NCI-H128 (cell line): ENCODE results near the gene KLRK1.
A peak's percentile ranks its signal among the peaks of the same experiment; 100 is the strongest.
"Not testable (repeated sequence)": the region's sequence is repeated elsewhere in the genome, so short reads cannot be mapped to it uniquely, and the experiment has no call there.

Experiments
- DNase-seq: peaks from one replicate; lab custom pipeline; 2025; ENCODE audit not compliant: unreplicated experiment; lab: John Stamatoyannopoulos, UW

The KLRK1 gene

GRCh38 chr12:10388624-10389413 is 1.0 kb downstream of the KLRK1 start:
- DNase-seq: no peak

GRCh38 chr12:10387498-10387897 is 2.3 kb downstream of the KLRK1 start:
- DNase-seq: not testable (repeated sequence)

- no peak for DNase-seq
Measured at GRCh38 chr12:10386857-10387256, 3.0 kb downstream of the KLRK1 start.

- no peak for DNase-seq
Measured at GRCh38 chr12:10385166-10385613, 4.7 kb downstream of the KLRK1 start.

GRCh38 chr12:10384191-10384590 is 5.7 kb downstream of the KLRK1 start:
- DNase-seq: no peak

GRCh38 chr12:10381928-10382628 is 7.8 kb downstream of the KLRK1 start:
- DNase-seq: no peak

- DNase-seq: not testable (repeated sequence)
Measured at GRCh38 chr12:10378737-10379136, 11.1 kb downstream of the KLRK1 start.

- no peak for DNase-seq
Measured at GRCh38 chr12:10374624-10375018, 15.2 kb downstream of the KLRK1 start.

- no peak for DNase-seq
Measured at GRCh38 chr12:10372559-10372958, 17.3 kb downstream of the KLRK1 start.

GRCh38 chr12:10371893-10372535 is 17.8 kb downstream of the KLRK1 start:
- DNase-seq: not testable (repeated sequence)

GRCh38 chr12:10369557-10370415 is 20.1 kb downstream of the KLRK1 start:
- DNase-seq: no peak

- no peak for DNase-seq
Measured at GRCh38 chr12:10368206-10369171, 21.4 kb downstream of the KLRK1 start.

GRCh38 chr12:10367714-10368113 is 22.1 kb downstream of the KLRK1 start:
- DNase-seq: not testable (repeated sequence)

GRCh38 chr12:10366875-10367274 is 23.0 kb downstream of the KLRK1 start:
- DNase-seq: no peak

- no peak for DNase-seq
Measured at GRCh38 chr12:10365696-10366405, 24.0 kb downstream of the KLRK1 start.

GRCh38 chr12:10364815-10365622 is 24.8 kb downstream of the KLRK1 start:
- DNase-seq: peak; percentile 72

- no peak for DNase-seq
Measured at GRCh38 chr12:10363914-10364814, 25.7 kb downstream of the KLRK1 start.

GRCh38 chr12:10363658-10363913 is 26.3 kb downstream of the KLRK1 start:
- DNase-seq: no peak
